GM12878 (cell line): Measurements from ENCODE around the gene PELO. TPM values are rescaled to one million over a fixed set of nuclear protein-coding genes. Genes with fewer than 3 reads are reported as not detected.
"Not testable (repeated sequence)": the region's sequence is repeated elsewhere in the genome, so short reads cannot be mapped to it uniquely, and the experiment has no call there.

ENCODE experiments used
- ATAC-seq: fragments of 200-7000 bp; cut with Tn5 transposase; 3 replicates; pipeline ENCODE4 v1.9.1; 2020; ENCODE audit warnings: mild to moderate bottlenecking, moderate library complexity
- BruUV-seq: library from RNA; stranded (reverse); fragments of 400-500 nt; replicated peaks from 2 replicates; lab custom pipeline; 2021; lab: Mats Ljungman, UMichigan
- CTCF ChIA-PET: fragments of 300-600 bp; sonication (Branson Sonifier 250); formaldehyde crosslinking; extraction: SDS; loops from one replicate; lab custom pipeline; 2021; ENCODE audit warnings: inconsistent platforms; lab: Yijun Ruan, JAX
- POLR2A ChIA-PET: fragments of 350-600 bp; formaldehyde crosslinking; extraction: SDS; loops from one replicate; lab custom pipeline; 2021; ENCODE audit warnings: inconsistent platforms; lab: Charles Lee
- RAD21 ChIA-PET: fragments of 300-600 bp; sonication (Branson Sonifier 250); formaldehyde crosslinking; loops from one replicate; lab custom pipeline; 2023; ENCODE audit warnings: antibody characterized with exemption; ENCODE audit not compliant: unreplicated experiment; lab: Charles Lee
- SMC1A ChIA-PET: fragments of 300-600 bp; sonication (Branson Sonifier 250); formaldehyde crosslinking; loops from one replicate; lab custom pipeline; 2023; ENCODE audit not compliant: unreplicated experiment, uncharacterized antibody; lab: Charles Lee
- DNase-seq: peaks from one replicate; pipeline ENCODE4 v3.0.0-alpha.2; 2011; ENCODE audit warnings: low read depth, low spot score
- FAIRE-seq: peaks from 3 replicates; lab custom pipeline; 2011; peaks lifted over from hg19 to GRCh38; lab: Jason Lieb, UNC
- H2AFZ ChIP-seq: 2 replicates; pipeline ENCODE4 v1.6.0; 2011; ENCODE audit warnings: low read depth, low read length, control low read depth; ENCODE audit not compliant: control insufficient read depth
- H3K27ac ChIP-seq: 2 replicates; pipeline ENCODE4 v1.5.1; 2011; ENCODE audit warnings: control low read depth; ENCODE audit not compliant: control insufficient read depth, insufficient read depth
- H3K27me3 ChIP-seq, 2 experiments: replicated peaks in 1 of 2; 2 replicates each; pipeline versions ENCODE4 v1.6.0 to v1.6.1; 2011; ENCODE audit warnings: low read length in 1 of 2; ENCODE audit not compliant: control insufficient read depth in 2 of 2, insufficient read depth in 2 of 2
- H3K36me3 ChIP-seq, 2 experiments: 2 replicates each; pipeline ENCODE4 v1.5.1; 2011; ENCODE audit warnings: low read length in 1 of 2; ENCODE audit not compliant: control insufficient read depth in 2 of 2, insufficient read depth in 2 of 2
- H3K4me1 ChIP-seq: 2 replicates; pipeline ENCODE4 v1.6.1; 2011; ENCODE audit warnings: mild to moderate bottlenecking, low read length, moderate library complexity, mixed read lengths; ENCODE audit not compliant: control insufficient read depth, insufficient read depth
- H3K4me2 ChIP-seq: 2 replicates; pipeline ENCODE4 v1.6.0; 2011; ENCODE audit warnings: control low read depth; ENCODE audit not compliant: control insufficient read depth, insufficient read depth
- H3K4me3 ChIP-seq: fragments of 200-600 bp; sonication (generic); 2 replicates; pipeline ENCODE4 v1.5.1; 2016
- H3K79me2 ChIP-seq: 2 replicates; pipeline ENCODE4 v1.6.0; 2011; ENCODE audit warnings: low read length; ENCODE audit not compliant: control insufficient read depth, insufficient read depth
- H3K9ac ChIP-seq: 2 replicates; pipeline ENCODE4 v1.8.0; 2011; ENCODE audit warnings: low read length, control low read depth, mixed read lengths; ENCODE audit not compliant: control insufficient read depth, insufficient read depth
- H3K9me3 ChIP-seq: replicated peaks from 3 replicates; pipeline ENCODE4 v1.5.1; 2011; ENCODE audit warnings: mild to moderate bottlenecking, low read length; ENCODE audit not compliant: control insufficient read depth, insufficient read depth
- H4K20me1 ChIP-seq: 2 replicates; pipeline ENCODE4 v1.6.0; 2011; ENCODE audit not compliant: control insufficient read depth, insufficient read depth
- KLF5 ChIP-seq: fragments of 450-650 bp; IDR thresholded peaks from 2 replicates; pipeline ENCODE4 v1.6.1; 2014; ENCODE audit warnings: mild to moderate bottlenecking; ENCODE audit not compliant: partially characterized antibody
- MEF2A ChIP-seq: IDR thresholded peaks from 2 replicates; pipeline ENCODE4 v1.6.1; 2011; ENCODE audit warnings: low read depth, mild to moderate bottlenecking, low read length, moderate library complexity; ENCODE audit not compliant: insufficient read depth
- MXI1 ChIP-seq: fragments of 150-350 bp; IDR thresholded peaks from 2 replicates; pipeline ENCODE4 v1.6.1; 2011; ENCODE audit warnings: low read depth, mild to moderate bottlenecking, inconsistent platforms, low read length, improper control_type of control experiment
- NFYA ChIP-seq: IDR thresholded peaks from 2 replicates; pipeline ENCODE4 v1.6.1; 2011; ENCODE audit warnings: low read depth, mild to moderate bottlenecking, low read length, improper control_type of control experiment, borderline replicate concordance
- SRF ChIP-seq, 2 experiments: IDR thresholded peaks; 2 replicates each; pipeline ENCODE4 v1.6.1; 2011; ENCODE audit warnings: low read depth in 2 of 2, low read length in 2 of 2, mild to moderate bottlenecking in 1 of 2, moderate library complexity in 1 of 2
- ZNF274 ChIP-seq: IDR thresholded peaks from one replicate; pipeline ENCODE4 v1.8.0; 2011; ENCODE audit not compliant: insufficient read length, insufficient read depth
- WGBS: methylation state at CpG from one replicate; pipeline ENCODE4 v1.1.6; 2016; ENCODE audit warnings: low lambda C conversion rate; ENCODE audit not compliant: insufficient replicate concordance, insufficient coverage; ENCODE audit errors: missing lambda C conversion rate; 5-methylcytosine and 5-hydroxymethylcytosine counted together
- in situ Hi-C: fragments of 300-500 bp; cut with MboI; formaldehyde crosslinking; loops from 9 replicates; pipeline ENCODE4 v1.14.3; 2018; ENCODE audit warnings: mixed read lengths
- intact Hi-C: fragments of 100-400 bp; cut with micrococcal nuclease; formaldehyde crosslinking; loops from one replicate; pipeline ENCODE4 v1.14.2; 2022; ENCODE audit not compliant: unreplicated experiment
- polyA plus RNA-seq, 11 experiments: library from polyadenylated mRNA; depleted of rRNA in 4 of 11; unstranded in 6 of 11; stranded (reverse) in 5 of 11; fragments of >200 nt; fragmentation: Nextera tagmentation in 4 of 11; fragmentation: Illumina TruSeq in 1 of 11; extraction: Ambion mirVana in 4 of 11; extraction: Trizol in 1 of 11; gene quantifications; 1 replicate in 1 of 11; 2 replicates in 10 of 11; pipeline versions ENCODE4 v1.2.1 to v1.2.3, GENCODE V29; 2011 to 2016; ENCODE audit warnings: inconsistent platforms in 2 of 11, missing spikeins in 2 of 11, low read depth in 1 of 11
- total RNA-seq, 4 experiments: library from RNA; depleted of rRNA in 3 of 4; stranded (reverse); fragments of >200 nt in 3 of 4; fragmentation: Illumina TruSeq in 1 of 4; extraction: Trizol in 1 of 4; gene quantifications; 2 replicates each; pipeline versions ENCODE4 v1.2.1 to v1.2.3, GENCODE V29; 2013 to 2021
- TF ChIP-seq, protein P1 (sequence below): fragments of 450-650 bp; IDR thresholded peaks from 2 replicates; pipeline ENCODE4 v1.6.1; 2018; ENCODE audit warnings: mild to moderate bottlenecking, low read depth, moderate library complexity; ENCODE audit not compliant: partially characterized antibody

Gene PELO
- total and polyA plus RNA-seq, 10 of the 15 experiments (the other 5 are each of a cell fraction or from before 2014, with no cell fraction given) = 5.6 to 11.9 (median 8.7) TPM

DNA sequence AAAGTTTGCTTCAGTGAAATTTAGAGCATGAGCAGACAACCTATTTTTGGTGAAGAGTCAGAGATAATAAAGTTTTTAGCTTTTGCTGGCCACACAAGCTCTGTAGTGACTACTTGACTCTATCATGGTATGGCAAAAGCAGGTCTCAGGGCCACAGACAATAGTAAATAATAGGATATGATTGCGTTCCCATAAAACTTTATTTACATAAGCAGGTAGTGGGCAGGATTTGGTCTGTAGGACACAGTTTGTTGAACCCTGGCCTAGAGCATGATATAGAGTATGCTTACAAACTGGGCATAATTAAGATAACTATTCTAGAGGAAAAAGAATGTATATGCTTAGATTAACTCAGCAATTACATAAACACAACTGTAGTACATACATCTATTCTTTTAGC is 30.1 kb downstream of the PELO start (continued):
- TF ChIP-seq, protein P1, sequence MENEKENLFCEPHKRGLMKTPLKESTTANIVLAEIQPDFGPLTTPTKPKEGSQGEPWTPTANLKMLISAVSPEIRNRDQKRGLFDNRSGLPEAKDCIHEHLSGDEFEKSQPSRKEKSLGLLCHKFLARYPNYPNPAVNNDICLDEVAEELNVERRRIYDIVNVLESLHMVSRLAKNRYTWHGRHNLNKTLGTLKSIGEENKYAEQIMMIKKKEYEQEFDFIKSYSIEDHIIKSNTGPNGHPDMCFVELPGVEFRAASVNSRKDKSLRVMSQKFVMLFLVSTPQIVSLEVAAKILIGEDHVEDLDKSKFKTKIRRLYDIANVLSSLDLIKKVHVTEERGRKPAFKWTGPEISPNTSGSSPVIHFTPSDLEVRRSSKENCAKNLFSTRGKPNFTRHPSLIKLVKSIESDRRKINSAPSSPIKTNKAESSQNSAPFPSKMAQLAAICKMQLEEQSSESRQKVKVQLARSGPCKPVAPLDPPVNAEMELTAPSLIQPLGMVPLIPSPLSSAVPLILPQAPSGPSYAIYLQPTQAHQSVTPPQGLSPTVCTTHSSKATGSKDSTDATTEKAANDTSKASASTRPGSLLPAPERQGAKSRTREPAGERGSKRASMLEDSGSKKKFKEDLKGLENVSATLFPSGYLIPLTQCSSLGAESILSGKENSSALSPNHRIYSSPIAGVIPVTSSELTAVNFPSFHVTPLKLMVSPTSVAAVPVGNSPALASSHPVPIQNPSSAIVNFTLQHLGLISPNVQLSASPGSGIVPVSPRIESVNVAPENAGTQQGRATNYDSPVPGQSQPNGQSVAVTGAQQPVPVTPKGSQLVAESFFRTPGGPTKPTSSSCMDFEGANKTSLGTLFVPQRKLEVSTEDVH = no peak
- TF ChIP-seq MXI1 = no peak

DNA sequence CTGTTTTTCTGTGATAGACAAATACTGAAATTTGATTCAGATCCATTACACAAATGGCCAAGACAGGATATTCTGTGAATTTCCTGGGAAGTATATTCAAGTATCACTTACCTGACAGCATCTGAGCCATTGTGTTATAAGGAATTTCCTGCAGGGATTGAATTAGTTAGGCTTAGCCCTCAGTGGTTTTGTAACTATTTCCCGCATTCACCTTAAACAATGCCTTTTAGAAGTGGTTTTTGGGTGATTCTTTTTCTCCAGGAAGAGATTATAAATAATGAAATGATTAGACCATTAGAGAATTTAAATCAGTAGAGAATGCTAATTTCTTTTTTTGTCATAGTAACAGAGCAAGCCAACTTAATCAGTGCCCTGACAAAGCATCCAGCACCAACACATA is 30.6 kb downstream of the PELO start:
- BruUV-seq = no TSS peak
- no peaks in the 10 kb centered on the region for H3K36me3 ChIP-seq
- H3K27ac ChIP-seq = no peak overlapping the region
- ChIA-PET RAD21 (no interaction called here), CTCF (no interaction called here)
- in situ Hi-C loops = no loop called here
- H3K79me2 ChIP-seq = no peaks in the 10 kb centered on the region
- no peaks in the 10 kb centered on the region for H3K9me3 ChIP-seq
- no peak overlapping the region for H2AFZ ChIP-seq
- no peak overlapping the region for H3K9ac ChIP-seq
- no peak for FAIRE-seq
- H3K4me2 ChIP-seq = no peak overlapping the region
- no peaks in the 10 kb centered on the region for H4K20me1 ChIP-seq
- no peak overlapping the region for H3K4me3 ChIP-seq
- 69% methylated on average over 1 of the region's 1 CpG for WGBS
- TF ChIP-seq ZNF274 = no peak
- no peak for TF ChIP-seq MEF2A
- no peak for TF ChIP-seq KLF5
- TF ChIP-seq SRF (IDR thresholded peaks at IDR 0.05; ENCODE audit: low read depth in 2 of 2, low read length in 2 of 2) = no peak
- TF ChIP-seq NFYA = no peak
- TF ChIP-seq, all 136 proteins: peak for 0
- intact Hi-C loops = no loop called here
- H3K27me3 ChIP-seq = no peaks in the 10 kb centered on the region
- ATAC-seq = no peak
- H3K4me1 ChIP-seq = no peaks in the 10 kb centered on the region
- DNase-seq = no peak
- ChIA-PET SMC1A (no interaction called here), POLR2A (no interaction called here)

DNA sequence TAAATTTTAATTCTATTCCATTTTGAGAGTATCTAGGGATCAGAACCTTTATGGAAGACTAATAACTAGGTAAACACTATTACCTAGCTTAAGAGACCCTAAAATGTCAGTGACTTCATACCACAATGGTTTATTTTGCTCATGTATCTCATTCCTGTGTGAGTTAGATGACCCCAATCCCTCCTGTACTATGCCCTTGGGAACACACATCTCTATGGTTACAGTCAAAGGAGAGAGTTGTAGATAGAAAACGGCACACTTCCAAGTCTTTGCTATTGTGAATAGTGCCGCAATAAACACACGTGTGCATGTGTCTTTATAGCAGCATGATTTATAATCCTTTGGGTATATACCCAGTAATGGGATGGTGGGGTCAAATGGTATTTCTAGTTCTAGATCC is 31.1 kb downstream of the PELO start:
- in situ Hi-C loops, H3K36me3 ChIP-seq, RAD21 ChIA-PET, H2AFZ ChIP-seq, BruUV-seq, DNase-seq, H3K27ac ChIP-seq, FAIRE-seq, H3K9ac ChIP-seq, ATAC-seq, H4K20me1 ChIP-seq, H3K9me3 ChIP-seq, H3K79me2 ChIP-seq, SMC1A ChIA-PET, H3K4me1 ChIP-seq, CTCF ChIA-PET, POLR2A ChIA-PET, H3K4me3 ChIP-seq, H3K27me3 ChIP-seq, H3K4me2 ChIP-seq, intact Hi-C loops: not testable (repeated sequence)
- WGBS = 94% methylated on average over 3 of the region's 3 CpGs
